Umbilical cord (tissue), 2 donors: ENCODE data around the gene PRR20G. TPM values are rescaled to one million over a fixed set of nuclear protein-coding genes. Genes with fewer than 3 reads are reported as not detected.
"Not testable (repeated sequence)": the region's sequence is repeated elsewhere in the genome, so short reads cannot be mapped to it uniquely, and the experiment has no call there.

ENCODE experiments used
- DNase-seq: peaks from one replicate; pipeline ENCODE4 v3.0.0-alpha.2; 2015; ENCODE audit warnings: low spot score
- total RNA-seq: library from RNA; depleted of rRNA; stranded (reverse); fragments of >200 nt; gene quantifications from one replicate; pipeline ENCODE4 v1.2.3, GENCODE V29; 2014; ENCODE audit warnings: low replicate concordance; ENCODE audit not compliant: insufficient read depth

Gene PRR20G
- total RNA-seq: 3.9 TPM

DNA sequence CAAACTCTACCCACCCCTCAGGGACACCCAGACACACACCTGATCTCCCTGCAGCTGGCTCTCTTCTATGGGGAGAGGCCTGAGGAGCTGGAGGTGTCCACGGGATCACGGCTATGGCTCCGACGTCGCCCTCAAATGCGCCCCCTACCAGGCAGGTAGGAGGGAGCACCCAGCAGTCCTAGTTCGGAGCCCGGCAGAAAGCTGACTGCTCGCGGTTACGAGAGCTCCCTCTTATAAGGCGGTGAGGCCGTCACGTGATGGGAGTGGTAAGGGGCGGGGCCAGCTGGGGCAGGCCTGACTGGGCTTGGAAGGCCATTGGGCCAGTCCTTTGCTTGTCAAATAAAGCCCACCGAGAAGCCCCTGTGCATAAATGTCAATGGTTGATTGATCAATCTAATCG, at the start of gene PRR20G:
TSS of gene PRR20G (minus strand) at position 207 of the 400 bp plus-strand sequence. CDS start 681 bp downstream, outside the sequence.
- no peak for DNase-seq

DNA sequence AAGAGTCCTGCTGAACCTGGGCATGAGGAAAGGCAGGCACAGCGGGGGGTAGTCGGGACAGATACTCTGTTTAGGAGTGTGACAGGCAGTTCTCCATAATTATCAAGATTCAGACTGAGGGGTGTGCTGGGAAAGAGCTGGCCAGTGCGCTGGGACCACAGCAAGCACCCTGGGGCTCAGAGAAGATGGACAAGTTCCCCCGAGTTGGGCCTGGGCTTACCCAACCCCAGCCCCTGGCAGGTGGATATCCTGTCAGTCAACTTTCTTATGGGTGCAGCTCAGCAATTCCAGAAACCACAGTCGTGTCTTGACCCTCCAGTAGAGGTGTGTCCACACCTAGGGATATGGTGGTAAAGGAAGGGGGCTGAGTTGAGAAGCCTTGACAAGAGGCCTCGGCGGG, 49.2 kb upstream of the PRR20G start:
- DNase-seq: no peak

DNA sequence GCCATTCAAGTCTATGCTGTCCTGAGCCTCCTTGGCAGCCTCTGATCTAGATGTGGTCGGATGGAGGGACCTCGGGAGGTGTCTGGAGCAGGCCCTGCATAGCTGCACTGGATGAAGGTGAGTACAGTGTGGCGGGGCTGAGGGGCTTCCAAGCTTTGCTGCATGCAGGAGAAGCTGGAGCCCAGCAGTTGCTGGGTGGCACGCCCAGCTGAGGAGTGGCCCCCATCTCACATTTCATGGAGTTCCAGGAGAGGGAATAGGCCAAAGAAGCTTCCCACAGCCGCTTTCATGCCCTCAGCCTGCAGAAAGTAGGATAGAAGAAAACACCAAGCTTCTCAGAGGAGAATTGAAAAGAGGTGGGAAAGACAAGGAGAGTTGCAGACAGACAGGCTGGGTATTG, 48.3 kb upstream of the PRR20G start:
- no peak for DNase-seq

DNA sequence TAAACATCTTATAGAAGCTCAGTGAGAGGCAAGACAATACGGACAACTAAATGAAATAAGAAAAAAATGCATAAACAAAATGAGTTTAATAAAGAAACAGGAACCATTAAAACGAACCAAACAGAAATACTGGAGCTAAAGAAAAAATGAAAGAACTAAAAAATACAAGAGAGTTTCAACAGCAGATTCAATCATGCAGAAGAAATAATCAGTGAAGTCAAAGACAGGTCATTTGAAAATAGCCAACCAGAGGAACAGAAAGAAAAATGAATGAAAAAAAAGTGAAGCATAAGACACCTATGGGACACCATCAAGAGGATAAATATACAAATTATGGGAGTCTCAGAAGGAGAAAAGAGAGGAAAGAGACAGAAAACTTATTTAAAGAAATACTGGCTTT, 42.5 kb upstream of the PRR20G start:
- DNase-seq: no peak

DNA sequence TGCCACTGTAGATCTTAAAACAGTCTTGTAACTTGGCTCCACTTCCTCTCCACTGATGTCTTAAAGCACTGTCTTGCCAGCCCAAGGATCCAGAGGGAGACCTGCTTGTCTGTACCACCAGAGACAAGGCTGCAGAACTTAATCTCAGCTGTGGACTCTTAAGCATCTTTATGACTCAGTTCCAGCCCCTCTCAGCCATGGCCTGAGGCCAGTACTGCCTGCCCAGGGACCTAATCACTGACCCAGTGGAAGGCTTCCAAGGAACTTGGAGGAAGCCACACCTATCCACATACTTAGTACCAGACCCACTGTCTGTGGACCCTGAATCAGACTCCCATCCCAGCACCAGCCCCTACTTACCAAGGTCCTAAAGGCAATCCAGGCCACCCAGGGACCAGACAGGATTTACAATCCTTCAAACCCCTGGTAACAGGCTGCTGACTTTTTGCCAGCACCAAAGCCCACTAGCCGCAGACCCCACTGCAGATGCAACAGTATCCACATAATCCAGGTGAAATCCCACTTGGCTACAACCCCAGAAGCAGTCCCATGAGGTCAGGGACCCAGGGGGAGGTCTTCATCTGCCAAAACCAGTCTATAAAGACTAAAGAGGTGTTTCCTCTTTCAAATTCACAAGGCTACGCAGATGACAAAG, 41.9 kb upstream of the PRR20G start:
- no peak for DNase-seq

DNA sequence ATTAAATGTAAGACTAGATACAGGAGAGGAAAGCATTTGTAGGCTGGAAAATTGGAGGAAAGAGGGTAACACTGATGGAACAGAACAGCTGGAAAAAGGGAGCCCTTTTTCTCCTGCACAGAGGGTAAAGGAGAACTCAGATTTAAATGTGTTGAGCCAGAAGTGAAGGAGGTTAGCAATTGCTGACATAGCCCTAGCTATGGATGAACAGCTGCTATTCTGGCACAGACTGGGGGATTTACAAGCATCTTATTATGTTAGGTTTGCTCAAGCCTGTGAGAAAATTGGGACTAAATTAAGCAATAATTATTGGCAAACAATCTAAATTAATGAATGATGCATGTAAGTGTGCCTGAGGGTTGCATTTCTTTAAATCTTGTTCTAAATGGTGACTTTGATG, 40.6 kb upstream of the PRR20G start:
- no peak for DNase-seq

DNA sequence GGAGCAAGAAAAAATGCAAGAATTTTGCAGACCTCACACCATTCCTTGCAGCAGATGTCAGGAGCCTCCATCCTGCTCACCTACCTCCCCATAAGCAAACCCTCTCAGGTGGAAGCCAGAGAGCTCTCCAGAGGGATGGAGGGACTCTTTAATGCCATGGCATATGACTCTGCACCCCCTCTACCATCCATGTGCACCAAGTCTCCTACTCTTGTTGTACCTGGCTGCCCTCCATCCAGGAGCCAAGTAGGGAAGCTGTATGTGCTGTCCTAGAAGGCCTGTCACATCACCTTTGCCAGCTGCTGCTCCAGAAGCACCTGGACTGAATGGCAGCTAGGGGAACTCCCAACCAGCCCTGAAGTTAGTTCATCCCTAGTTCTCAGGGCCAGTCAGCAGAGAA, 38.5 kb upstream of the PRR20G start:
- DNase-seq: no peak

DNA sequence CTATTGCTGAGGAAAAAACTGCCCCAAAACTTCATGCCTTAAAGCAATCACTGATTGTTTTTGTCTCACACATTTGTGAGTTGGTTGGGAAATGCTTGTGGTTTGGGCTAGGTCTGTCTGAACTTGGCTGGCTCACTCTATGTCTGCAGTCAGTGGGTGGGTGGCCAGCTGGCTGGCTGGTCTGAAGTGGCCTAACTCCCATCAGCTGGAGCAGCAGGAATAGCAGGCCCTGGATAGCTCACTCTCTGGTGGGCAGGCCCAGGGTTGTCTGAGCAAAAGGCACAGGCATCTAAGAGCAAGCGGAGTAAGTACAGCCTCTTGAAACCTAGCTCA, 37.7 kb upstream of the PRR20G start:
- DNase-seq: no peak

DNA sequence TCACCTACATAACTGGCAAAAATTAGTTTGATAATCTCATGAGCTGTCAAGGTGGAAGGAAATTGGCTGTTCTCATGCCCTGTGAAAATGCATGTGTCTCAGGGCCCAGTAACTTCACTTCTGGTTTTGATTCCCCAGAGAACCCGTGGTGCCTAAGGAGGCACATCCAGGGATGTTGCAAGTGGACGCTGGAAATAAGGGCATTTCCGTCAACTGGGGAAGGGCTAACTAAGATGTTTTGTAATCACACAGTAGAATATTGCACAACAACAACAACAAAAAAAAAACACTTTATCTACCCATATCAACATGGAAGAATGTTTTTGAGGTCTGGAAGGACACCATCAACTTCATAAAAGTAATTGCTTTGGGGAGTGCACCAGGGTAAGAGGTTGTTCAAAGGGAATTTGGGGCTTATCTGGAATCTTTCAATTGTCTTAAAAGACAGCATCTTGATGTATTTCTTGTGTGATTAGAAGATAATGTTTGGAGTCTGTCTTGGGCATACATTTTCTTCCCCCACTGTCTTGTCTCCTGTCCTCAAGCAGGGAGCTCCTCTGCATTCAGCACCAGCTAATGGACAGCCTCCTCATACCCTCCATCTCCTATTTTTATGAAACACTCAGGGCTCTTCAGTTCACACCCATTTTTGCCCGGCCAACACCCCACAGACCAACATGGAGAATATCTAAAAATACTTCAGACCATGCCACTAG, 37.2 kb upstream of the PRR20G start:
- no peak for DNase-seq

DNA sequence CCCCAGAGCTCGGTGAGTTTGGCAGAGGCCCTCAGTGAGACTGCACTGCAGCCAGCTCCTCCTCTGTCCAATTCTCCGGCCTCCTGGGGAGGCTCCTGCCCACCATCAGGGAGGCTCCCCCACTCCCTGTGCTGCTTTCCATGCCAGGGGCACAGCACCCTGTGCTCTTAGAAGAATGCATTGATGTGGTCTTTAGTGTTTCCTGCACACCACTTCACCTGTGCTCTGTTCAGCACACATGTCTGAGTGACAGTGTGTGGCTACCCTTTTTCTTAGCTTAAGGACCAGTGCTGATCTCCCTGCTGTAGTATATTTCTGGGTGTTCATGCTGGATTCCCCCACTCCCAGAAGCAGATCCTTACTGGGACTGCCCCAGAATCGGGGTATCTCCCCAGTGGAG, 36.2 kb upstream of the PRR20G start:
- DNase-seq: no peak

DNA sequence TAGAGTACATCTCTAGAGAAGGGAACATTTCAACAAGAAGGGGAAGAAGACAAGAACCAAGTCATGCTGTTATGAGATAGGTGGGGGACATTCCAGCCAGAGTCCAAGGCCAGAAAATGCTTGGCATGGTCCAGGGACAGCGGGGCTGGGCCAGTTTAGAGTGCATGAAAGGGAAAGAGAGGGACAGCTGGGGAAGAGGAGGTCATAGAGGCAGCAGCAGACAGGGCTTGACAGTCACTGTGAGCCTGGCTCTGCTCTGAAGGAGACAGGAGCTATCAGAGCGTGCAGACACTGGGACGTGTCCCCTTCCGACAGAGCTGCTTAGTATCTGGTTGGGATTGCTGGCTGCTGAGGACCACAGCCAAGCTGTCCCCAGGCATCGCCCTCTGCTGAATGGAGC, 35.7 kb upstream of the PRR20G start:
- no peak for DNase-seq

DNA sequence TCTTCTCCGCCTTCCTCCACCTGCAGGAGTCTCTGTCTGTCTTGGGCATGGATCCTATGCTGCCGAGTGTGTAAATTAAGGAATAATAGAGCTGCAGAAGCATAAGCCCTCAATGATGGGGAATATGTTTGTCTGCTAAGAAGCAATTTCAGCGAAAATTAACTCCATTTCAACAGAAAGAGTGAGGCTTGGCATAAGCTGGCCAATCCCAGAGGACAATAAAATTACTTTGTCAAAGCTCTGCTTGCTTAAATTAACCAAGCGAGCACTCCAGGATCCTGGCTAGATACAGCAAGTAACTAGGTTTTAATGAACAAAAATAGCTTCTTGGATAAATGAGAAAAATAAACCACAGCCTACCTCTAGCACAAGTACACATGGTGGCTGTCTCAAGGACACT, 33.5 kb upstream of the PRR20G start:
- no peak for DNase-seq

DNA sequence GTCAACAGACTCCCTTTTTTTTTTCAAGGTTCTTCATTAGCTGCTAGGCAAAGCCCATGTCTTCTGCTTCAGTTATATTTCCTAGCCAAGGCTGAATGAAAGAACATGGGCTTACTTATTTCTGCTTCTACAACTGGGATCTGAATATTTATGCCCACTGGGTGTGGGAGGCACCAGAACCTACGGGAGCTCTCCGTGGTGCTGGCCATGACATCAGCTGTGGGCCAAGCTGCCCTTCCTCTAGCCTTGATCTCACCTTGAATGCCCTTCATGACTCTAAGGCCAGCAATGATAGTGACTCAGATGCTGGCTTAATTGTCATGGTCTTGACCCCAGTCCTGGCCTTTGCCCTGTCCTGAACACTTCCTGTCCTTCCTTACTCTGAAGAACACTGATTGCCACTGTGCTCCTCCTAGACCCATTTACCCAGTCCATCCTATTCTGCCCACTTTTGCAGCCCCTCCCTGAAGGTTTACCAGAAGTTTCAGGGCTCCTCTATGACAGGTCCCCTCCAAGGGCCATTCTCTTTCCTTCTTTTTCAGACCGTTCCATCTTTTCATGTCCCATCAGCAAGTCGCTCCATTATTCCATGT, 32.8 kb upstream of the PRR20G start:
- DNase-seq: no peak

DNA sequence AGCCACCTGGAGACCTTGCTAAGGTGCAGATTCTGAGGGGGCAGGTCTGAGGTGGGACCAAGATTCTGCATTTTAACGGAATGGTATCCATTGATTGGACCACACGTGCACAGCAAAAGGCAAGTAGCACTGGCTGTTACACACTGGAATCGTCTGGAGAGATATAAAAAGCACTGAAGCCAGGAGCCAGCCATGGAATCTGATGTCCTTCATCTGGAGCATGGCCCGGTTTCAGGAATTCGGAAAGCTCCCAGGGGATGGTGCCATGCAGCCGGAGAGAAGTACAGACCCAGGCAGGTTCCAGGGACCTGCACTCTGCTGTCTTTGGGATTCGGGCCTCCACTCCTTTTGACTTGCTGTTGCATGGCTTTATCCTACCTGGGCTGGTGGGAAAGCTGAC, 28.8 kb upstream of the PRR20G start:
- DNase-seq: no peak

DNA sequence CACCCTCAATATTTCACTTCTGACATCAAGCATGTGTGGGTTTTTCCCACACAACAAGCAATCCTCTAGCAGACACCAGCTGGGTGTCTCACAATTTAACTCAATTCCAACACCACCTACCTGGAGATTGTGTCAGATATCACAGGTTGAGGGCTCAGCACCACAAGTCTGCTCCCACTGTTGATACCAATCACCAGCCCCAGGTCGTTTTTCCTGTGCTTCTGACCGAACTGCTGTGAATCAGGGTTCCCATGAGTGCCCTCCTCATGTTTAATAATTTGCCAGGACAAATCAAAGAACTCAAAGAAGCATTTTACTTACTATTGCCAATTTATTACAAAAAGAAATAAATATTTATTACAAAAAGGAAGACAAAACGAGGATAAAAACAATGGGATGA, 25.0 kb upstream of the PRR20G start:
- DNase-seq: no peak

DNA sequence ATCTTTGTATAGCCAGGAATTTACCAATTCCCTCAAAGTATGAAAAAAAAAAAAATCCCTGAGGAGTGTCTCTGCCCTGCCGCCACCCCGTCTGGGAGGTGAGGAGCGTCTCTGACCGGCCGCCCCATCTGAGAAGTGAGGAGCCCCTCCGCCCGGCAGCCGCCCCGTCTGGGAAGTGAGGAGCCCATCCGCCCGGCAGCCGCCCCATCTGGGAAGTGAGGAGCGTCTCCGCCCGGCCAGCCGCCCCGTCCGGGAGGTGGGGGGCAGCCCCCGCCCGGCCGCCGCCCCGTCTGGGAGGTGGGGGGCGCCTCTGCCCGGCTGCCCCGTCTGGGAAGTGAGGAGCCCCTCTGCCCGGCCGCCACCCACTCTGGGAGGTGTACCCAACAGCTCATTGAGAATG, 21.0 kb upstream of the PRR20G start:
- DNase-seq: not testable (repeated sequence)

DNA sequence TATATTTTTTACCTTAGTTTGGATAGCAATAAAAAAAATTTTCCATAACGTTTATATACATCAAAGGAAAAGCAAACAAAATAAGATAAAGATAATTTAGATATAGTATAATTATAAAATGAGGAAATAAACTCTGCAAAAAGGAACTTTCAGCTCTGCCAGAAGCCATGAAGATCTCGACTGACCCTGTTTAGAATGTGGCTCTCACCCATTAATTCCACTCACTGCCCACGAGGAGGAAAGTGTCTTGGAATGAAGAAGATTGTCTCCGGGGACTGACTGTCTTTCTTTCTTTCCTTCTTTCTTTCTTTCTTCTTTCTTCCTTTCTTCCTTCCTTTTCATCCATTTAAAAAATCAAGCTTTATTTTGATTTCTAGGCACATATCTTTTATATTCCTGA, 20.1 kb upstream of the PRR20G start:
- no peak for DNase-seq

DNA sequence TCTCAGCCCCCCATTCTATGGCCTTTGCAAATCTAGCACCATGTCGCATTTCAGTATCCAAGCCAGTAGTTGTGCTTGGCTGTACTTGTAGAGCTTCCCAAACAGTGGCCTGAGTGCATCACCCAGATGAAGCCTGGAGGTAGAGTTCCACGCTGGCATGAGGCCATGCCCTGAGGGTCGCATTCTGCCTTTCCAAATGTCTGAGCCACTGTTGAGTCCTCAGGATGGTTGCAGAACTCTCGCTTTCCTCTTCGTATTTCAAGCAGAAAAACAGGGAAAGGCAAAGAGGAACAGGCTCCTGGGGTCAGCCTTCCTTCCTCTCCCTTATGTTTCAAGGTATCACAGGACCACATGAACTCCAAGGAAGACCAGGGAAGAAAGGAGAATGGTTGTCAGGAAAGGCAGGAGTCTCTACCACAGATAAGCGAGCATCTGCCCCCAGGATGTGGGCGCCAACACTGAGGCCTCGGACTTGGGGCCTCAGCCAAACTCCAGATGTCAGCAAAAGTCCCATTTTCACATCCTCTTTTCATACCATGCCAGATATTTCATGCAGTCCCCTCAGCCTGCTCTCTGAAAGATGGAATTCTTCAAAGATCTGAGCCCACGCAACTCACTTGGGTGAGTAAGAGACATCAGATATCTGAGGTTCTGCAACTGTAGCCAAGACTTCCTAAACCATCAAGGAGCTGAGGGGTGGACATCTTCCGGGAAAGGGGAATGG, 19.4 kb upstream of the PRR20G start:
- peak; percentile 20 for DNase-seq

DNA sequence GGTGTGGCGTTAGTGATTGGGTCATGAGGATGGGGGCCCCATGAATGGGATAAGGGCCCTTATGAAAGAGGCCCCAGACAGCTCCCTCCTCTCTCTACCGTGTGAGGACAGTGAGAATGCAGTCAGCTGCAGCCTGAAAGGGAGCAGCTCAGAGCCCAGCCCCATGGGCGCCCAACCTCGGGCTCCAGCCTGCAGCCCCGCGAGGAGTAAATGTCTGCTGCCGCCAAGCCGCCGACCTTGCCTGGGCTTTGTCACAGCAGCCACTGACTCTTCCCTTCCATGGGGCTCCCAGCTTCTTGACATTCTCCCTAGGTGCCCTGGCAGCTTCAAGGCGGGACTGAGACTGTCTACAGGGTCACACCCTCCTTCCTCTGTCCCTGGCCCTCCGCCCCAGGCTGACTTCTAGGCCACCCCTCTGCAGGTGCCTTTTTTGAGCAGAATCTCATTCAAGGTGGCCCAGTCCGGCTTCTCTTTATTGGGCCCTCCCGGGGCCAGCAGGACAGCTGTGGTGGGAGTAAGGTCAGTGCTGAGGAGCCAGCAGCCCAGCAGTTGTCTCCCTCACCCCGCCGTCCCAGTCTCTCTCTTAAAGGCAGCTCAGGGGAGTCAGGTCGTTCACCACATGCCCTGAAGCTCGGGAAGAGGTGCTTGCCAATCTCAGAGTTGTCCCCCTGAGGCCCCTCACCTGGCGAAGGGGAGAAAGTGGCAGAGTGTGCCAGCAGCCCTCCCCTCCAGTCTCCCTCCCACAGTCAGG, 18.7 kb upstream of the PRR20G start:
- DNase-seq: no peak

DNA sequence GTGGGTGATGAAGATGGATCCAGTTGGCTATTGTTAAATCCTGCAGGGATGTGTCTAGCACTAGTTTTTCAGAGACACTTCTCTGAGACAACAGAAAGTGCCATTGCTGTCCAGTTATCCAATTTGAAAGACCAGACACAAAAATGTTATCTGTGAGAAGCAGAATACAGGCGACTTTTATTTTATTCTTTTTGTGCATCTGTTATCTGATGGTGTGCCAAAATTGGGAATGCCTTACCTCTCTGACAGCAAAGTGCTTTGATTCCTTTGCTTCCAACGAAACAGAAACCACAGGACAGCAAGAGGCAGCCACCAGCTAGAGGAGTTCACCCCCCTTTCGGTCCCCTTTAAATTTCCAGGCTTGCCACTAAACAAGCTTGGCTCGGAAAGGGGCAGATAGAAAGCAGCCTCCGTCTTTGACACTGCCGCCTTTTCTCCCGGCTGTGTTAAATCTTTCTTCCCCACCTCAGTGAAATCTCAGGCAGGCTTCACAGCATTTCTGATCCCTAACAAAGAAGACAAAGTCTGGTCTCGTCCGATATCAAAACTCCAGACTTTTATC, 17.7 kb upstream of the PRR20G start:
- no peak for DNase-seq

DNA sequence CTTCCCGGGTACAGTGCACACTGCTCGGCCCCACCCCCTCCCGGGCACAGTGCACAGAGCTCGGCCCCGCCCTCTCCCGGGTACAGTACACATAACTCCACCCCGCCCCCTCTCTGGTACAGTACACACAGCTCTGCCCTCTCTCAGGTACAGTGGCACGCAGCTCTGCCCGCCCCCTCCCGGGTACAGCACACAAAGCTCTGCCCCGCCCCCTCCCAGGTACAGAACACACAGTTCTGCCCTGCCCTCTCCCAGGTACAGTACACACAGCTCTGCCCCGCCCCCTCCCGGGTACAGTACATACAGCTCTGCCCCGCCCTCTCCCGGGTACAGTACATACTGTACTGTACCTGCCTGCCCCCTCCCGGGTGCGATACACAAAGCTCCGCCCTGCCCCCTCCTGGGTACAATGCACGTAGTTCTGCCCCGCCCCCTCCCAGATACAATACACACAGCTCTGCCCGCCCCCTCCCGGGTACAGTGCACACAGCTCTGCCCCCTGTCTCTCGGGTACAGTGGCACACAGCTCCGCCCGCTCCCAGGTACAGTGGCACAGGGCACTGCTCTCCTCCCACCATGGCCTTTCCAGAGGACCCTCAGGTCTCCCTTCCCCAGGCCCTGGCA, 16.4 kb upstream of the PRR20G start:
- no peak for DNase-seq
